Lower leg skin (tissue), 3 donors: ENCODE data around the gene TSHZ2.

ENCODE experiments used
- POLR2A ChIP-seq, 2 donors: fragments of 450-650 bp; IDR thresholded peaks; one replicate each; pipeline ENCODE4 v1.6.1; 2016 to 2017; ENCODE audit warnings: antibody characterized with exemption in 2 of 2, mild to moderate bottlenecking in 1 of 2, moderate library complexity in 1 of 2
- TF ChIP-seq, protein P1 (sequence below), 3 donors: fragments of 450-650 bp; IDR thresholded peaks; one replicate each; pipeline ENCODE4 v1.5.1; 2016; ENCODE audit warnings: antibody characterized with exemption in 3 of 3, mild to moderate bottlenecking in 3 of 3, moderate library complexity in 2 of 3

DNA sequence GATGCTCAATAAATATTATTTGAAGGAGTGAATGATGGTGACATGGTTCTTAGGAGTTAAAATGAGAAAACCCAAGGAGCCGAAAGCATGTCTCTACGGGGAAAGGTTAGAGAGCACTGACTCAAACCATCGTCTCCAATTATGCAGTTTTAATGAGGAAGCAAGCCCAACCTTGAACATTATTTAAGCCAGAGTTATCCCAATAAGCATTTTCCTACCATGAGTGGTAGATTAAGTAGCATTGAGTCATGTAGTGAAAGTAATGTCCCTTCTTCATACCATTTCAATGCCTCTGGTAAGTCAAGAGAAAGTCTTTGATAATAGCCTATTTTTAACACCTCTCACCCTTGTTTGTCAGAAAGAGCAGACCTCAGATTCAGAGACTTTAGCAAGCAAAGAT lies 13.5 kb downstream of the TSHZ2 start:
- TF ChIP-seq, protein P1, sequence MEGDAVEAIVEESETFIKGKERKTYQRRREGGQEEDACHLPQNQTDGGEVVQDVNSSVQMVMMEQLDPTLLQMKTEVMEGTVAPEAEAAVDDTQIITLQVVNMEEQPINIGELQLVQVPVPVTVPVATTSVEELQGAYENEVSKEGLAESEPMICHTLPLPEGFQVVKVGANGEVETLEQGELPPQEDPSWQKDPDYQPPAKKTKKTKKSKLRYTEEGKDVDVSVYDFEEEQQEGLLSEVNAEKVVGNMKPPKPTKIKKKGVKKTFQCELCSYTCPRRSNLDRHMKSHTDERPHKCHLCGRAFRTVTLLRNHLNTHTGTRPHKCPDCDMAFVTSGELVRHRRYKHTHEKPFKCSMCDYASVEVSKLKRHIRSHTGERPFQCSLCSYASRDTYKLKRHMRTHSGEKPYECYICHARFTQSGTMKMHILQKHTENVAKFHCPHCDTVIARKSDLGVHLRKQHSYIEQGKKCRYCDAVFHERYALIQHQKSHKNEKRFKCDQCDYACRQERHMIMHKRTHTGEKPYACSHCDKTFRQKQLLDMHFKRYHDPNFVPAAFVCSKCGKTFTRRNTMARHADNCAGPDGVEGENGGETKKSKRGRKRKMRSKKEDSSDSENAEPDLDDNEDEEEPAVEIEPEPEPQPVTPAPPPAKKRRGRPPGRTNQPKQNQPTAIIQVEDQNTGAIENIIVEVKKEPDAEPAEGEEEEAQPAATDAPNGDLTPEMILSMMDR (IDR thresholded peaks at IDR 0.05): no peak
- no peak for TF ChIP-seq POLR2A (IDR thresholded peaks at IDR 0.05)
